Activated CD4-positive, CD25-positive, alpha-beta regulatory T cell (primary cell): ENCODE measurements around the gene PPP1R13L.
A peak's percentile ranks its signal among the peaks of the same experiment; 100 is the strongest.

Experiments used
- DNase-seq, 4 experiments: peaks; one replicate each; lab custom pipeline; 2025; lab: John Stamatoyannopoulos, UW

The PPP1R13L gene, protein sequence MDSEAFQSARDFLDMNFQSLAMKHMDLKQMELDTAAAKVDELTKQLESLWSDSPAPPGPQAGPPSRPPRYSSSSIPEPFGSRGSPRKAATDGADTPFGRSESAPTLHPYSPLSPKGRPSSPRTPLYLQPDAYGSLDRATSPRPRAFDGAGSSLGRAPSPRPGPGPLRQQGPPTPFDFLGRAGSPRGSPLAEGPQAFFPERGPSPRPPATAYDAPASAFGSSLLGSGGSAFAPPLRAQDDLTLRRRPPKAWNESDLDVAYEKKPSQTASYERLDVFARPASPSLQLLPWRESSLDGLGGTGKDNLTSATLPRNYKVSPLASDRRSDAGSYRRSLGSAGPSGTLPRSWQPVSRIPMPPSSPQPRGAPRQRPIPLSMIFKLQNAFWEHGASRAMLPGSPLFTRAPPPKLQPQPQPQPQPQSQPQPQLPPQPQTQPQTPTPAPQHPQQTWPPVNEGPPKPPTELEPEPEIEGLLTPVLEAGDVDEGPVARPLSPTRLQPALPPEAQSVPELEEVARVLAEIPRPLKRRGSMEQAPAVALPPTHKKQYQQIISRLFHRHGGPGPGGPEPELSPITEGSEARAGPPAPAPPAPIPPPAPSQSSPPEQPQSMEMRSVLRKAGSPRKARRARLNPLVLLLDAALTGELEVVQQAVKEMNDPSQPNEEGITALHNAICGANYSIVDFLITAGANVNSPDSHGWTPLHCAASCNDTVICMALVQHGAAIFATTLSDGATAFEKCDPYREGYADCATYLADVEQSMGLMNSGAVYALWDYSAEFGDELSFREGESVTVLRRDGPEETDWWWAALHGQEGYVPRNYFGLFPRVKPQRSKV

GRCh38 chr19:45404557-45405434, at the start of gene PPP1R13L:
TSS of gene PPP1R13L (minus strand) at chr19:45405069. CDS start at chr19:45398318, 6,751 bp downstream.
- no peak for DNase-seq

DNA sequence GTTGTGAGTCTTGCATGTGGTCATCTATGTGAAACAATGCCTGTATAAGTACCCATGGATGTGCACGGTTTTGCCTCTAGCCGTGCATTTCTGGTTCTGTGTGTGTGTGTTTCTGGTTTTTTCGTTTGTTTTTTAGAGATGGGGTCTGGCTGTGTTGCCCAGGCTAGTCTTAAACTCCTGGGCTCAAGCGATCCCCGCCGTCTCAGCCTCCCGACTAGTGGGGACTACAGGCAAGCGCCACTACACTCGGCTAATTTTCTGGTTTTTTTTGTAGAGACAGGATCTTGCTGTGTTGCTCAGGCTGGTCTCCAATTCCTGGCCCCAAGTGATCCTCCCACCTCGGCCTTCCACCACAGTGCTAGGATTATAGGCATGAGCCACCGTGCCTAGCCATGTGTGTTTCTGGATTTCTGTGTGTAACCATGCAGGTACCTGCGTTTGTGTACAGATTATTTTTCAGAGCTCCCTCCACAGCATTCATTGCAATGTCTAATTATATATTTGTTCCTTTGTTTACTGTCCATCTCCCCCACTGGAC, 47.0 kb upstream of the PPP1R13L start:
- DNase-seq, result no peak

GRCh38 chr19:45451131-45451849, 46.4 kb upstream of the PPP1R13L start:
- peak in 1 of 4 experiments; percentile 33 for DNase-seq

- no peak for DNase-seq
Observed at GRCh38 chr19:45450012-45450333, 45.1 kb upstream of the PPP1R13L start.

GRCh38 chr19:45448887-45449299, 44.0 kb upstream of the PPP1R13L start:
- no peak for DNase-seq

DNA sequence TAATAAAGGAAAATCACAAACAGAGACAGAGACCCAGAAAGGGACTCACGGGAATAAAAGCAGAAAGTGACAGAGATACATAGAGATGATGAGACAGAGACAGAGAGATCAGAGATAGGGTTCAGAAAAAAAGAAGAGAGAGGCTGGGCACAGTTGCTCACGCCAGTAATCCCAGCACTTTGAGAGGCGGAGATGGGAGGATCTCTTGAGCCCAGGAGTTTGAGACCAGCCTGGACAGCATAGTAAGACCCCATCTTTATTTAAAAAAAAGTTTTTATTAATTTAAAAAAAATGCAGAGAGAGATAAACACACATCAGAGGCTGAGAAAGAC, 43.5 kb upstream of the PPP1R13L start:
- no peak for DNase-seq

GRCh38 chr19:45446944-45447343, 42.1 kb upstream of the PPP1R13L start:
- no peak for DNase-seq

GRCh38 chr19:45446295-45446694, 41.4 kb upstream of the PPP1R13L start:
- no peak for DNase-seq

GRCh38 chr19:45445139-45445538, 40.3 kb upstream of the PPP1R13L start:
- no peak for DNase-seq

- peak; percentile 49 to 67 (median 58) for DNase-seq
Observed at GRCh38 chr19:45444318-45445041, 39.6 kb upstream of the PPP1R13L start.

DNA sequence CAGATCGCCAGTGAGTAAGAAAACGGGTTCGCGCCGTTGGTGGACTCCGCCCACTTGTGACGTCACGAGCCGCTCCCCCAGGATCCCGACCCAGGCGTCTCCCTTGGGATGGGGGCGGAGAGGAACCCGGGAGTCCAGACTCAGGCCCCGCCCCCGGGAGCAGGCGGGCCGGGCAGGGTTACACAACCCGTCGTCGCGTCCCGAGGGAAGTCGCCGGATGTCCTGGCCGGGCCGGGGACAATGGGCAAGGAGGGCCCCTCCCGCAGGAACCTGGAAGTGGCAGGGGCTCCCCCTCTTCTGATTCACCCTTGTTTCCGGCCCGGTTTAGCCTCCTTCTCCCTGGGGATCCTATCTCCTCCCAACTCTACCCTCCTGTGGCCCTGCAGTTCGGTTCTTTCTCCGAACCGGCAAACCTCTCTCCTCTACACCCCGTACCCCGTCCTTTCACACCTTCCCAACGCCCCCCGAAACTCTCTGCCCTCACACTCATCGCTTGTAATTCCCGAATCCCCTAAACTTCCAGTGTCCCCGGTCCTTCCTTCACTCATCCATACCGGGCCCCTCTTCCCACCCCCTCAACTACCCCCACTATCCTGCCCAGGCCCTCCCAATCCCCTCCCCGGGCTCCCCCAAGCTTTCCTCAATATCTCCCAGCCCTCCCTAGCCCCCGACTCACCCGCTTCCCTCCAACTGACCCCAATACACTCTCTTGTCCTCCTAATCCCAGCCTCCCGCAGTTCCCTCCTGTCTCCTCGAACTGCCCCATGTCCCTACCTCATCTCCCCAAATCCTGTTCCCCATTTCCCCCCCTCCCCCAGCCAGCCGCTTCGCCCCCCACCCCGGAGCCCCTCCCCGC, 38.8 kb upstream of the PPP1R13L start:
- DNase-seq, result peak in 1 of 4 experiments; percentile 27

GRCh38 chr19:45442778-45443461, 38.1 kb upstream of the PPP1R13L start:
- DNase-seq, result no peak

- no peak for DNase-seq
Observed at GRCh38 chr19:45442408-45442777, 37.5 kb upstream of the PPP1R13L start.

DNA sequence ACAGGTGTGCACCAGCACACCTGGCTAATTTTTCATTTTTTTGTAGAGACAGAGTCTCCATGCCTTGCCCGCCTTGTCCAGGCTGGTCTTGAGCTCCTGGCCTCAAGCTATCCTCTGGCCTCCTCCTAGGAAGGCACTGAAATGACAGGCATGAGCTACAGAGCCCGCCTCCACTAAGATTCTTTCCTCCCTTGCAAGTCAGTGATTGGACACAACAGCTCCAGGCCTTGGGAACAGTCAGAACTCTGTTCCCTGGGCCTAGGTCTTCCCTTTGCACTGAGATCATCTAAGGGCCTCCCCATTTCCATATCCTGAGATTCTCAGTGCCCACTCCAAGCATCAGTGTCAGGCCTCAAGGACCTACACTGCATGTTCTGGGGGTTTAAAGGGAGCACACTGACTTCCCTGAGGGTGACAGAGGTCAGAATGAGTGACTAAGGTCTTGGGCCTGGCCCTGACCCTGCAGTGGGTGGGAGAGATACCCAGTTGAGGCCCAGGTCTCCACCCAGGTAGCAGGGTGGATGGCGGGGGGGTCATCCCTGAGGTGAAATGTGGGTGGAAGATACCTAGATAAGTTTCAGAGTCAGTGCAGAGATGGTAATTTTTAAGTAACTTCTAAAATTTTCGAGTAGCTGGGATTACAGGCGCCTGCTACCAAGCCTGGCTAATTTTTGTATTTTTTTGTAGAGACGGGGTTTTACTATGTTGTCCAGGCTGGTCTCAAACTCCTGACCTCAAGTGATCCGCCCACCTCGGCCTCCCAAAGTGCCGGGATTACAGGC, 36.2 kb upstream of the PPP1R13L start:
- DNase-seq, result no peak

- DNase-seq, result no peak
Observed at GRCh38 chr19:45440259-45440638, 35.4 kb upstream of the PPP1R13L start.

GRCh38 chr19:45439569-45440258, 34.8 kb upstream of the PPP1R13L start:
- peak; percentile 74 to 80 (median 78) for DNase-seq

DNA sequence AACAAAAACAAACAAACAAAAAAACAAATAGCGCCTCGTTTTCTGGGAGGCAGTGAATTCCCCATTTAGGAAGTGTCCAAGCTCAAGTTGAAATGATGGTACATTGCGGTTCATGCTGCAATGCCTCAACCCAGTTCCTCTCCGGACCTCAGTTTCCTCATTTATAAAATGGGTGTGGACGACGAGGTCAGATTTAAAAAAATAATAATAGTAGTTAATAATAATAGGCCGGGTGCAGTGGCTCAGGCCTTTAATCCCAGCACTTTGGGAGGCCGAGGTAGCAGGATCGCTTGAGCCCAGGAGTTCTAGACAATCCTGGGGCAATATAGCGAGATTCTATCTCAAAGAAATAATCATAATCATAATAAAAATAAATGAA, 34.3 kb upstream of the PPP1R13L start:
- DNase-seq, result no peak

DNA sequence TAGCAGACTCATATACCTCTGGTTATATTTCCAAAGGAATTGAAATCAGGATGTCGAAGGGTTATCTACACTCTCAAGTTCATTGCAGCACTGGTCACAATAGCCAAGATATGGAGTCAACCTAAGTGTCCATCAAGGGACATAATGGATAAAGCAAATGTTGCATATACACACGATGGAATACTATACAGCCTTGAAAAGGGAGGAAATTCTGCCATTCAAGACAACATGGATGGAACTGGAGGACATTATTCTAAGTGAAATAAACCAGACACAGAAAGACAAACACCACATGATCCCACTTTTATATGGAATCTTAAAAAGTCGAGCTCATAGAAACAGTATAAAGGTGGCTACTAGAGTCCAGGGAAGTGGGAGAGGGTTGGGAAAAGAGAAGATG, 32.5 kb upstream of the PPP1R13L start:
- DNase-seq, result no peak
